GM19351 (cell line): ENCODE measurements around the gene TERT.
A peak's percentile ranks its signal among the peaks of the same experiment; 100 is the strongest.
"Not testable (repeated sequence)": the region's sequence is repeated elsewhere in the genome, so short reads cannot be mapped to it uniquely, and the experiment has no call there.

ENCODE experiments used
- ATAC-seq: cut with Tn5 transposase; IDR thresholded peaks from one replicate; pipeline ENCODE4 v1.9.1; 2021; ENCODE audit warnings: mild to moderate bottlenecking, moderate library complexity; ENCODE audit not compliant: unreplicated experiment

TERT gene

GRCh38 chr5:1294835-1295649 is at the start of gene TERT:
TERT (minus strand) TSS chr5:1295068; CDS start chr5:1294989, 79 bp downstream.
- ATAC-seq = no peak

GRCh38 chr5:1343931-1344901 is 49.3 kb upstream of the TERT start:
- ATAC-seq = peak; percentile 16

- no peak for ATAC-seq
These were observed 48.5 kb upstream of the TERT start for GRCh38 chr5:1343315-1343751.

- ATAC-seq = not testable (repeated sequence)
These were observed 47.8 kb upstream of the TERT start for GRCh38 chr5:1342711-1343110.

GRCh38 chr5:1342268-1342667 is 47.4 kb upstream of the TERT start:
- no peak for ATAC-seq

- ATAC-seq = peak; percentile 48
These were observed 47.0 kb upstream of the TERT start for GRCh38 chr5:1341863-1342262.

- ATAC-seq = not testable (repeated sequence)
These were observed 44.9 kb upstream of the TERT start for GRCh38 chr5:1339818-1340210.

GRCh38 chr5:1339139-1339817 is 44.4 kb upstream of the TERT start:
- ATAC-seq = not testable (repeated sequence)

GRCh38 chr5:1338506-1339070 is 43.7 kb upstream of the TERT start:
- ATAC-seq = no peak

- ATAC-seq = no peak
These were observed 43.3 kb upstream of the TERT start for GRCh38 chr5:1338196-1338490.

- ATAC-seq = no peak
These were observed 42.8 kb upstream of the TERT start for GRCh38 chr5:1337489-1338195.

- no peak for ATAC-seq
These were observed 42.1 kb upstream of the TERT start for GRCh38 chr5:1336749-1337488.

GRCh38 chr5:1336106-1336561 is 41.3 kb upstream of the TERT start:
- no peak for ATAC-seq

GRCh38 chr5:1335540-1336095 is 40.8 kb upstream of the TERT start:
- no peak for ATAC-seq

GRCh38 chr5:1334831-1335539 is 40.1 kb upstream of the TERT start:
- ATAC-seq = no peak

GRCh38 chr5:1333986-1334385 is 39.1 kb upstream of the TERT start:
- no peak for ATAC-seq

- ATAC-seq = not testable (repeated sequence)
These were observed 38.4 kb upstream of the TERT start for GRCh38 chr5:1333286-1333685.

GRCh38 chr5:1332461-1333001 is 37.7 kb upstream of the TERT start:
- no peak for ATAC-seq
